ENCODE results near the gene IRF9. TPM values are rescaled to one million over a fixed set of nuclear protein-coding genes. Genes with fewer than 3 reads are reported as not detected.

The IRF9 gene
- total RNA-seq, 1 experiment from 2014 or later, result 15.6 TPM

DNA sequence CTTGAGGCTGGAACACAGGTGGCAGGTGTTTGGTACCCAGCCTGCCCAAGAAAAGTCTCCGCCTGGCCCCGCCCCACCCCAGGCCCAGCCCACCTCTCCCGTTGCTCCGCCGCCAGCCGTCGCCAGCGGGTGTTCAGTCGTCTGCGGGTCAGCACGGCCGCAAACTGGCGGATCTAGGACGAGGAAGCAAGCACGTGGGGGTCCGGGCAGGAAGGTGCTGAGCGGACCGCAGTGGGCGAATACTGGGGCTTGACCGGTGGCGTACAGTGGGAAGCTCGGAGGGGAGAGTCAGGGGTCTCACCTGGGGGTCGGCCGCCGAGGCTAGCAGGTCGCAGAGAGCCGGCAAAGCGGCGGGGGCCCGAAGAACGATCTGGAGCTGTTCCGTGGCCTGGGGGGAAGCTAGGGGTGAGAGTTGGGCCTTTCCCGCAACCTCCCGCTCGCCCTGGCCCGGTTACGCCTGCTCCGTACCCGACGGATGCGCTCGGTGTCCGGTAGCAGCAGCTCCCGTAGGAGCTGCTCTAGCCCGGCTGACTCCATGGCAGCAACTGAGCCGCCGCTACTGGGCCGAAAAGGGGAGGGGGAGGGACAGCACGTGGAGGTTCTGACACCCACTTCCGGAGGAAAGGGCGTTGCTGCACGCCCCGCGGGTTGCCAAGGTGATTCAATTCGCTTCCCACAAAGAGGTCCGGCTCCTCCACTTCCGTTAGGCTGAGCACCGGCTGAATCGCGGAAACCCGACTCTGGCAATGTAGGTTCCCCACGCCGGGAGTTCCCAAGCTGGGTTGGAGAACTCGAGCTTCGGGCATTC lies 27.4 kb downstream of the IRF9 start, which contains the start of gene IPO4 (continued):
- TF ChIP-seq FOXP4 (CRISPR knock-in tag; IDR thresholded peaks at IDR 0.05), result 0 out of 2 replicates have a peak, but pooled peaks have one; percentile 52
- no peak for TF ChIP-seq FOXJ3 (CRISPR knock-in tag; IDR thresholded peaks at IDR 0.05; ENCODE audit: borderline replicate concordance)
- no peak for TF ChIP-seq GTF2I (CRISPR knock-in tag; conservative IDR thresholded peaks at IDR 0.05)
- TF ChIP-seq SMAD3 (CRISPR knock-in tag; IDR thresholded peaks at IDR 0.05; ENCODE audit: borderline replicate concordance), result peak; percentile 82; the same call in 1 of the 2 replicates
- TF ChIP-seq, protein P1, sequence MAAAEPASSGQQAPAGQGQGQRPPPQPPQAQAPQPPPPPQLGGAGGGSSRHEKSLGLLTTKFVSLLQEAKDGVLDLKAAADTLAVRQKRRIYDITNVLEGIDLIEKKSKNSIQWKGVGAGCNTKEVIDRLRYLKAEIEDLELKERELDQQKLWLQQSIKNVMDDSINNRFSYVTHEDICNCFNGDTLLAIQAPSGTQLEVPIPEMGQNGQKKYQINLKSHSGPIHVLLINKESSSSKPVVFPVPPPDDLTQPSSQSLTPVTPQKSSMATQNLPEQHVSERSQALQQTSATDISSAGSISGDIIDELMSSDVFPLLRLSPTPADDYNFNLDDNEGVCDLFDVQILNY (CRISPR knock-in tag; IDR thresholded peaks at IDR 0.05), result peak; percentile 83; the same call in 1 of the 2 replicates
- TF ChIP-seq ATF1 (CRISPR knock-in tag; IDR thresholded peaks at IDR 0.05), result 0 out of 2 replicates have a peak, but pooled peaks have one; percentile 39
- no peak for TF ChIP-seq ZNF423 (CRISPR knock-in tag; IDR thresholded peaks at IDR 0.05)
- peak; percentile 97 for TF ChIP-seq GABPB1 (CRISPR knock-in tag; IDR thresholded peaks at IDR 0.05)
- TF ChIP-seq AFF4 (CRISPR knock-in tag; IDR thresholded peaks at IDR 0.05; ENCODE audit: borderline replicate concordance), result peak; percentile 61; the same call in 1 of the 2 replicates
- TF ChIP-seq, protein P2, sequence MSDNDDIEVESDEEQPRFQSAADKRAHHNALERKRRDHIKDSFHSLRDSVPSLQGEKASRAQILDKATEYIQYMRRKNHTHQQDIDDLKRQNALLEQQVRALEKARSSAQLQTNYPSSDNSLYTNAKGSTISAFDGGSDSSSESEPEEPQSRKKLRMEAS (CRISPR knock-in tag; IDR thresholded peaks at IDR 0.05), result peak; percentile 97
- TF ChIP-seq TP53 (CRISPR knock-in tag; IDR thresholded peaks at IDR 0.05), result peak; percentile 84
- TF ChIP-seq HMGA2 (CRISPR knock-in tag; IDR thresholded peaks at IDR 0.05), result no peak
- TF ChIP-seq ZNF121 (CRISPR knock-in tag; IDR thresholded peaks at IDR 0.05), result no peak
- TF ChIP-seq SOX15 (CRISPR knock-in tag; IDR thresholded peaks at IDR 0.05), result no peak
- no peak for TF ChIP-seq NR2C2 (CRISPR knock-in tag; IDR thresholded peaks at IDR 0.05)
- no peak for TF ChIP-seq EMX1 (CRISPR knock-in tag; IDR thresholded peaks at IDR 0.05)
- peak; percentile 88 for TF ChIP-seq SP1 (CRISPR knock-in tag; conservative IDR thresholded peaks at IDR 0.05)
- TF ChIP-seq ZNF232 (CRISPR knock-in tag; IDR thresholded peaks at IDR 0.05), result peak; percentile 63; the same call in 1 of the 2 replicates
- TF ChIP-seq GRHL2 (CRISPR knock-in tag; IDR thresholded peaks at IDR 0.05; ENCODE audit: insufficient replicate concordance, severe bottlenecking), result no peak
- peak; percentile 71; the same call in 1 of the 2 replicates for TF ChIP-seq ARID4B (CRISPR knock-in tag; IDR thresholded peaks at IDR 0.05; ENCODE audit: borderline replicate concordance)
- TF ChIP-seq ZNF317 (CRISPR knock-in tag; IDR thresholded peaks at IDR 0.05; ENCODE audit: borderline replicate concordance, low read depth), result no peak
- no peak for TF ChIP-seq TCF7 (CRISPR knock-in tag; IDR thresholded peaks at IDR 0.05; ENCODE audit: low read depth)
- TF ChIP-seq, protein P3, sequence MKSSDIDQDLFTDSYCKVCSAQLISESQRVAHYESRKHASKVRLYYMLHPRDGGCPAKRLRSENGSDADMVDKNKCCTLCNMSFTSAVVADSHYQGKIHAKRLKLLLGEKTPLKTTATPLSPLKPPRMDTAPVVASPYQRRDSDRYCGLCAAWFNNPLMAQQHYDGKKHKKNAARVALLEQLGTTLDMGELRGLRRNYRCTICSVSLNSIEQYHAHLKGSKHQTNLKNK (CRISPR knock-in tag; IDR thresholded peaks at IDR 0.05), result no peak
- no peak for TF ChIP-seq OVOL2 (CRISPR knock-in tag; IDR thresholded peaks at IDR 0.05; ENCODE audit: borderline replicate concordance)
- TF ChIP-seq, protein P4, sequence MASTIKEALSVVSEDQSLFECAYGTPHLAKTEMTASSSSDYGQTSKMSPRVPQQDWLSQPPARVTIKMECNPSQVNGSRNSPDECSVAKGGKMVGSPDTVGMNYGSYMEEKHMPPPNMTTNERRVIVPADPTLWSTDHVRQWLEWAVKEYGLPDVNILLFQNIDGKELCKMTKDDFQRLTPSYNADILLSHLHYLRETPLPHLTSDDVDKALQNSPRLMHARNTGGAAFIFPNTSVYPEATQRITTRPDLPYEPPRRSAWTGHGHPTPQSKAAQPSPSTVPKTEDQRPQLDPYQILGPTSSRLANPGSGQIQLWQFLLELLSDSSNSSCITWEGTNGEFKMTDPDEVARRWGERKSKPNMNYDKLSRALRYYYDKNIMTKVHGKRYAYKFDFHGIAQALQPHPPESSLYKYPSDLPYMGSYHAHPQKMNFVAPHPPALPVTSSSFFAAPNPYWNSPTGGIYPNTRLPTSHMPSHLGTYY (CRISPR knock-in tag; IDR thresholded peaks at IDR 0.05), result no peak
- no peak for TF ChIP-seq JAZF1 (CRISPR knock-in tag; IDR thresholded peaks at IDR 0.05)
- TF ChIP-seq NR1H2 (CRISPR knock-in tag; IDR thresholded peaks at IDR 0.05), result peak; percentile 74; the same call in 1 of the 2 replicates

All from WTC11 (cell line).